ENCODE results near the gene SLCO4A1.

The SLCO4A1 gene

GRCh38 chr20:62705627-62706026 lies 63.3 kb downstream of the SLCO4A1 start:
- TF ChIP-seq CTCF (IDR thresholded peaks at IDR 0.05; ENCODE audit: insufficient read depth, missing control alignments): no peak
- FAIRE-seq: no peak
- DNase-seq (ENCODE audit: insufficient read length, low spot score): no peak

GRCh38 chr20:62706344-62706743 lies 64.0 kb downstream of the SLCO4A1 start:
- DNase-seq (ENCODE audit: insufficient read length, low spot score) (no peak), FAIRE-seq (no peak)
- no peak for TF ChIP-seq CTCF (IDR thresholded peaks at IDR 0.05; ENCODE audit: insufficient read depth, missing control alignments)

GRCh38 chr20:62706857-62707256 lies 64.6 kb downstream of the SLCO4A1 start:
- FAIRE-seq (no peak), DNase-seq (ENCODE audit: insufficient read length, low spot score) (no peak)
- no peak for TF ChIP-seq CTCF (IDR thresholded peaks at IDR 0.05; ENCODE audit: insufficient read depth, missing control alignments)

- no peak for TF ChIP-seq CTCF (IDR thresholded peaks at IDR 0.05; ENCODE audit: insufficient read depth, missing control alignments)
- no peak for FAIRE-seq
These were observed 65.1 kb downstream of the SLCO4A1 start for GRCh38 chr20:62707276-62707920.

GRCh38 chr20:62707921-62708521 lies 65.7 kb downstream of the SLCO4A1 start:
- DNase-seq (ENCODE audit: insufficient read length, low spot score) (peak; percentile 78), FAIRE-seq (no peak)
- TF ChIP-seq CTCF (IDR thresholded peaks at IDR 0.05; ENCODE audit: insufficient read depth, missing control alignments): no peak

More at GRCh38 chr20:62707276-62707920, 65.1 kb downstream of the SLCO4A1 start:
- DNase-seq (ENCODE audit: insufficient read length, low spot score): no peak

- DNase-seq (ENCODE audit: insufficient read length, low spot score) (peak; percentile 61), FAIRE-seq (no peak)
- TF ChIP-seq CTCF (IDR thresholded peaks at IDR 0.05; ENCODE audit: insufficient read depth, missing control alignments): no peak
These were observed 66.6 kb downstream of the SLCO4A1 start, which contains the start of gene NTSR1 for GRCh38 chr20:62708591-62709536. TSS of gene NTSR1 (plus strand) at chr20:62708836. CDS start at chr20:62709208, 372 bp downstream.

Data from D721Med (cell line).